ENCODE data around the gene RRP9.

DNA sequence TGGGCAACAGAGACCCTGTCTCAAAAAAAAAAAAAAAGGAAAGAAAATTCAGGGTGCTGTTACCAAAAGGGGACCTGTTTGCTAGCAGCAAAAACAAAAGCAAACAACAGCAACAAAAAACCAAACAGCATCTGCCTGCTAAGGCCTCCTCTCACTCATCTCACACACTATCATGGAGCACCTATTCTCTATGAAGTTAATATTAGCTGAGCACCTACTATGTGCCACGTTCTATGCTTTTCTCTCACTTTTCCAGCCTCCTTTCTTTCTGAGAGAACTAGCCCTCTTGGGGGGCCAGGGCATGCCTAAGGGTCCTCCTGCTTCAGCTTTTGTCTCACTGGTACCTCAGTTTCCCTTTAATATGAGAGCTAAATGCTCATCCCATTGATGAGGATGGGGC lies 13.0 kb upstream of the RRP9 start:
- no peak for TF ChIP-seq POLR2A (IDR thresholded peaks at IDR 0.05)
- TF ChIP-seq, protein P1, sequence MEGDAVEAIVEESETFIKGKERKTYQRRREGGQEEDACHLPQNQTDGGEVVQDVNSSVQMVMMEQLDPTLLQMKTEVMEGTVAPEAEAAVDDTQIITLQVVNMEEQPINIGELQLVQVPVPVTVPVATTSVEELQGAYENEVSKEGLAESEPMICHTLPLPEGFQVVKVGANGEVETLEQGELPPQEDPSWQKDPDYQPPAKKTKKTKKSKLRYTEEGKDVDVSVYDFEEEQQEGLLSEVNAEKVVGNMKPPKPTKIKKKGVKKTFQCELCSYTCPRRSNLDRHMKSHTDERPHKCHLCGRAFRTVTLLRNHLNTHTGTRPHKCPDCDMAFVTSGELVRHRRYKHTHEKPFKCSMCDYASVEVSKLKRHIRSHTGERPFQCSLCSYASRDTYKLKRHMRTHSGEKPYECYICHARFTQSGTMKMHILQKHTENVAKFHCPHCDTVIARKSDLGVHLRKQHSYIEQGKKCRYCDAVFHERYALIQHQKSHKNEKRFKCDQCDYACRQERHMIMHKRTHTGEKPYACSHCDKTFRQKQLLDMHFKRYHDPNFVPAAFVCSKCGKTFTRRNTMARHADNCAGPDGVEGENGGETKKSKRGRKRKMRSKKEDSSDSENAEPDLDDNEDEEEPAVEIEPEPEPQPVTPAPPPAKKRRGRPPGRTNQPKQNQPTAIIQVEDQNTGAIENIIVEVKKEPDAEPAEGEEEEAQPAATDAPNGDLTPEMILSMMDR (IDR thresholded peaks at IDR 0.05 in 8 of 11, conservative IDR thresholded peaks at IDR 0.05 in 3 of 11), result no peak
